GM19023 (cell line): Measurements from ENCODE around the gene IFI27L1.
A peak's percentile ranks its signal among the peaks of the same experiment; 100 is the strongest.

ENCODE experiments used
- ATAC-seq: cut with Tn5 transposase; IDR thresholded peaks from one replicate; pipeline ENCODE4 v1.9.1; 2021; ENCODE audit warnings: mild to moderate bottlenecking, moderate library complexity; ENCODE audit not compliant: unreplicated experiment

The IFI27L1 gene

DNA sequence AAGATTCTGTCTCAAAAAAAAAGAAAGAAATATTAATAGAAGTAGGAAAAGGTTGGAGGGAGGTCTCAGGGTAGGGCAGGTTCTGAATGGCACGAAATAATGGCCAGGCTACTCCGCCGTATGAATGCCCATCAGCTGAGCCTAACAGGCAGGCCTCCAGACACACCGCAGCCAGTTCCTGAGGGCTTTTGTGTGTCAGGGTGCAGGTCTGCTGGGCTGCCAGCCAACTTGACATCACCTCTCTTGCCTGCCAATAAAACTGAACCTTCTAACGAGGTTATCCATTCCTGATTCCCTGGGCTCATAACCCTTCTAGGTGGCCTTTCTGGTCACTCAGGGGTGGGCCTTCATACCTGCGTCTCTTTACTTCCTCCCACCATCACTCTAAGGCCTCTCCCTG lies 32.4 kb downstream of the IFI27L1 start:
- ATAC-seq = no peak

DNA sequence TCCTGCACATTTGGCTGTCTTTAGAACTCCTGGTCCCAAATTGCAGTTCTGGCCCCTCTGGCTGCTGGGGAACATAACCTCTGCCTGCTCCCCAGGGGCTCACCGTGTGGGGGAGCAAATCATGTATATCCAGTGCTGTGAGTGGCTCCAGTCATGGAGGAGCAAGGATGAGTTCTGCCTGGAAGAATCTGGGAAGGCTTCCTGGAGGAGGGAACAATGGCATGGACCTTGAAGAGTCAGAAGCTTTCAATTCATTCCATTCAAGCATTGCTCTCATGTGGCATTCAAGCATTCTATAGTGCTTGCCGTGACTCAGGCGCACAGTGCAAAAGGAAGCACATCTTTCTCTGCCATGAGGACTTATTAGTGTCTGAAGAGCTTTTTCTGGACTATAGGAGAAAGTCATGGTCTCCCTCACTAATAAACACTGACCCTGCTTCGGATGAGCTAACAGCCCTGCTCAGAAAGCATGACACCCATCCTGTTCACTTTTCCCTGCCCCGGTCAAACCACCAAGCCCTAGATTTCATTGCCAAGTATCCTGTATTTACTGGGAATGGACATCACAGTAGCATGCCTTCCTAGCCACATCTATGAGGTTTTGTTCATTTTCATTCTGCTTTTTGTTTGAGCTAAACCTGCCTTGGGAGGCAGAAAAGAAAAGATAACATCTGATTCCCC lies 32.9 kb downstream of the IFI27L1 start:
- ATAC-seq = no peak

DNA sequence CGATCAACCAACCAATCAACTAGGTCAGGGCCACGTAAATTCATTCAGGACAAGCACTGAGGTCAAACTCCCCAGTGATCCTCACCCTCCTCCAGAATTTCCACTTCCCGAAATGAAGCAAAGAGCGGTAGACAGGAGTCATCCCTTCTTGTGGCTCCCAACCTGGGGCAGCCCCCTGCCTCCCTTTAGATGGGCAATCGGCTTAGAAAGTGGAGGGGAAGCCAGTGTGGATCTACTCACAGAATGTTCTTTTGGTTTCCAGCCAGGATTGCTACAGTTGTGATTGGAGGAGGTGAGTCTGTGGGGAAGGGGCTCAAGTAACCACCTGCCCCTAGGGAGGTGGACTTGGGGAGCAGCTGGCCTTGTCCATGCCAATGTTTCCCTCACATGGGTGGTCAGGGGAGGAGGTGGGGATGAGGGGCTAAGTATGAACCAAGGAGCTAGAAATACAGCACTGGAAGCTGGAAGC lies 33.5 kb downstream of the IFI27L1 start:
- no peak for ATAC-seq

DNA sequence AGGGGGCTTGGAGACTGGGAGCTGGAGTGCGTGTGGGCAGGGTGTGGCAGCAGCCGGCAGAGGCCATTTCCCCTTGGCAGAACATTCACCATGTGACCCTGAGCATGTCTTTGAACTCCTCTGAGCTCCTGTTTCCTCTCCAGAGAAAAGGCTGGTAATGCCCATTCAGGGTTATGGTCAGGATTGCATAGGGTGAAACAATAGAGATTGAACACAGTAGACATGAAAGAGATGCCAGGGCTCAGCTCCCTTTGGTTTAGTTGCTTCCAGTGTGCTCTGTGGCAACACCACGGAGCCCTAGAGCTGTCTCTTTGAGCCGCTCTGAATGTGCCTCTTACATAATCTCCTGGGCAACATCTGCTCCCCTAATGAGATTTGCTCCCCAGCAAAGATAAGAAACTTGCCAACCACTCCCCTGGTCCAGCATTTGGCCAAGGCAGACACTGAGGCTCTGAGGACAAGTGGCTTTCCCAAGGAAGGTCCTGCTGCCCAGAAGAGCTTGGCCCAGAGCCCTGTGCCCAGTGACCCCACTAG lies 34.0 kb downstream of the IFI27L1 start:
- ATAC-seq = no peak

DNA sequence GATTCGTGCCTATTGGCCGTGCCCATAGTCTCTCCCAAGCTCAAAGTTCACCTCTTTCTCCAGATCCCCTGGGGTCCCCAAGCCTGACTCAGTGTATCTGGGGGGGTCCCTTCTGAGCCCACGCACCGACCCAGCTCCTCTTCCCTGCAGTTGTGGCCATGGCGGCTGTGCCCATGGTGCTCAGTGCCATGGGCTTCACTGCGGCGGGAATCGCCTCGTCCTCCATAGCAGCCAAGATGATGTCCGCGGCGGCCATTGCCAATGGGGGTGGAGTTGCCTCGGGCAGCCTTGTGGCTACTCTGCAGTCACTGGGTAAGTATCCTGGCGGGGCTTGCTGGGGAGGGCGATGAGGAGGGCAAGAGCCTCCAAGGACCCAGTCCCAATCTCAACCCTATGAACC lies 34.5 kb downstream of the IFI27L1 start:
- ATAC-seq = no peak

DNA sequence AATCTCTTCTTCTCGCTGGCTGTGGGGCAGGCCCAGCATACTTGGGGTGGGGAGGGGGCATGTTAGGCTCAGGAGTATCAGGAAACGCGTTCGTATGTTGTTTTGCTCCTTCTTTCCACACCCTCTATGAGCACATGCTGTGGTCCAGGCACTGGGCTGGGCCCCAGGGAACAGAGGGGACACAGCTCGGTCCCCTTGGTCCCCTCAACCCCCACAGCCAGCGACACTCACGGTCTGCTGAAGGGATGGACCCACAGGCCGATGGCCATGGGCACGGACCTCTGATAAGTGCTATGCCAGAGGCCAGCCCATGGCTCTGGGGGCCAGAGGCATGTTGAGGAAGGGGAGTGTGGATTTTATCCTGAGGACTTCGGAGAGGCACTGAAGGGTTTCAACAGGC lies 35.6 kb downstream of the IFI27L1 start:
- ATAC-seq = no peak

DNA sequence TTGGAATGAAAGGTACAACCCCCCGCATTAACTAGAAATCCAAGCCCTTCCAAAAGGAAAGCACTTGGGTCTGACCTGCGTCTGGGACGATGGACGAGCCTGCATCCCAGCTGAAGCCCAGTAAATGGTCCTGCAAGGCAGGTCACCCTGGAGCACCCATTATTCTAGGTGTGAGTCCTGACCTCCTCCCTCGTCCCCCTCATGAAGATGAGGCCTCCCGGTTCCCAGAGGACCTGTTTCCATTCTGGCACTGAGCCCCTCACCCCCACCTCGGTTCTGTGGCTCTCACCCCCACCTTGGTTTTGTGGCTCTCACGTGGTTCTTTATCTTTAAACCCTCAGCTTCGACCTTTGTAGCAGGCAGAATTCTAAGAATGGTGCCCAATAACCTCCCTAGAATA lies 36.7 kb downstream of the IFI27L1 start:
- no peak for ATAC-seq

DNA sequence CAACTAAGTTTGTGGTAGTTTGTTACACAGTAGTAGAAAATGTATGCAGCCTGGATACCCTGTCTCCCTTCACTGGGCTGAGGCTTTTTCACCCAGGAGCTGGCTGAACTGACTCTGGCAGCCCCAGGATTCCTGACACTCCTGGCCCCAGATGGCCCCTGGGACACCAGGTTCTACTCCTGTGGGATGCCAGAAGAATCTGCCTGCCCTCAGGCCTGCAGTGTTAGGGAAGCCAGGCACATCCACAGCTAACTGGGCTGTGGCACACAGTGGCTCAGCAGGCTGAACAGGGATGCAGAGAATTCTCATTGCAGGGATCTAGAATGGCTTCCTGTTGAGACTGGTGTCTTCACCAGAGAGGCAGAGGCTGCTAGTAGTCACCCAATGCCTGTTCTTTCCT lies 38.0 kb downstream of the IFI27L1 start:
- no peak for ATAC-seq

DNA sequence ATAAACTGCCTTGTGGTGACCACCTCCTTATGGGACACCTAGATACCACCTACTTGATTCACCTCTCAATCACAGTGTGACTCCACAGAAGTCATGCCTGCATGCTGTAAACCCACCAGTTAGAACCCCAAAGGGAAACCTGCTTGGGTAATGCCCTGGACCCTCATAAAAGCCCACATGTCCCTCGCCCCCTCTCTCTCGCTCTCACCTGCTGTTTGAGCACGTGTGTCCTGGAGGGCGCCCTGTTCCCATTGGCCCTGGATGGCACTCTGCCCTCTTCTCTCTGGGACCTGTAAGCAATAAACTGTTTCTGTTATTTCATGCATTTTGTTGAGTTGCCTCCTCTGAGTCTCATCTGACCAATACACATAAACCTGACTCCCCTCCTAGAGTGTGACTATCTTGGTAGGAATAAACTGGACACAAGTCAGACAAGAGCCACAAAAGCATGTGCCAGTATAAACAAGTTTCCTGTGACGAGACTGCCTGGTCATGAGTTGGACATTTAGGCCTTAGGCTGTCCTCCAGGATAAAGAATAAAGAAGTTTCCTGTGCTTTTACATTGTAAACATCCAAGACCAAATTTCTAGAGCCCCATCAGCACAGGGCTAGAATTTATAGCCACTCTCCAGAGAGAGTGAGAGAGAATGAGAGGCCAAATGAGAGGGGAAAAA lies 39.7 kb downstream of the IFI27L1 start:
- ATAC-seq = no peak

DNA sequence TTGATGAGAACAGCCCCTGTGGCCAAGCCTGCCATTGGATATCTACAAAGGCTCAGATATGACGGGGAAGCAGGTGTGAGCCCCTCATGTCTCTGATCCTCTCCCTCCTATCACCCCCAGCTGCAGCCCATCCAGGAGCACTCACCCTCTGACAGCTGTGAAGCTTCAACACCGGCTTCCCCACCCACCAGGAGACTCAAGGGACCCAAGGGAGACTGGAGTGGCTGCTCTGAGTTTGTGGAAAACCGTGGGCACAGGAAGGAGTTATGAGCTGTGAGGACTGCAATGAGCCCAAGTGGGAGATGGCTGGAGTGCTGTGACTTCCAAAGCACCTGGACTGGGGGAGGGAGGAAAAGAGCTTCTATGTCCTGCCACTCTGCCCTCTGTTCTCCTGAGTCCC lies 40.4 kb downstream of the IFI27L1 start:
- ATAC-seq = no peak

DNA sequence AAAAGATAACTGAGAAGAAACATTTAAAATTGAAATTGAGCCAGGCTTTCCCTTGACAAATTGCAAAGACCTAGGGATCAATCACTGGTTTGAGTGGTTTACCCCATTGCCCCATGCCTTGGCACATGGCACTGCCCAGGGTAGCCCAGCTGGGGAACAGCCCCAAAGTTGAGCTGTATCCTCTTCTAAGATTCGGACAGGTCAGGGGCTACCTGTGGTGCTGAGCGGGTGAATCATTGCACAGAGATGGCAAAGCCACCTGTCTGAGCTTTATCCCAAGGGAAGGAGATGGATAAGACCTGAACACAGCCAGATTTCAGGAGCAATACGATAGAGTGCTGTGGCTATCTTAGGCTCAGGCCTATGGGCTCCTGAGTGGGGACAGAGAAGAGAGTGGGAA lies 41.3 kb downstream of the IFI27L1 start:
- no peak for ATAC-seq

DNA sequence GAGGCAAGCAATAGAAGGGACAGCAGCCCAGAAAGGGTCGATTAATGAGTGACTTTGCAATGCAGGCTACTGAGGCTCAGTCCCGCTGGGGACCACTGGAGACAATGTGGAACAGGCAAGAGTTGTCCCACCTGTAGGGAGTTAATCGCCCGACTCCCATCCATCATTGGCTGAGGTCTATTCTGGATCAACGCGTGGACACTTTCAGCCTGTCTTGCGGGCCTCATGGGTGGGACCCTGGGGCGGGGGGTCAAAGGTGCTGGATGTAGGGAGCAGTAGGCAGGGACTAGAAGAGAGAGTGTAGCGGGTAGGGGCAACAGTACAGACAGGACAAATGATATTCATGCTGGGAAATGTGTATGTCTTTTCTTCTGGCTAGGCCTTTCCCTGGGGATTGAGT lies 42.2 kb downstream of the IFI27L1 start:
- no peak for ATAC-seq

DNA sequence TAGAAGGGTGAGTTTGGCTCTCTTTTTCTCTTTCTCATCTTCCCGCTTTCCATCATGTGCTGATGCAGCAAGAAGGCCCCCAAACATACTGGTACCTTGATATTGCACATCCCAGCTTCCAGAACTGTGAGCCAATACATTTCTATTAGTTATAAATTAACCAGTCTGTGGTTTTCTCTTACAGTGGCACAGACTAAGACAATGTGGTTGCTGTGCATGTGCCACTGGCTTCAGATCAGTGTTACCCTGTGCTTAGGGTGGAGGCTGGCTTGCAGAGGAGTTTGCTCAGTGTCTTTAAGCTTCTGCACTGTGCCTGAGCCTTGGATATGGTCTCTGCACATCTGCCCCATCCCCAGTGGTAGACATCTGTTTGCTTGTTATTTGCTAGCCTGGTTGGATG lies 42.8 kb downstream of the IFI27L1 start:
- ATAC-seq = no peak

DNA sequence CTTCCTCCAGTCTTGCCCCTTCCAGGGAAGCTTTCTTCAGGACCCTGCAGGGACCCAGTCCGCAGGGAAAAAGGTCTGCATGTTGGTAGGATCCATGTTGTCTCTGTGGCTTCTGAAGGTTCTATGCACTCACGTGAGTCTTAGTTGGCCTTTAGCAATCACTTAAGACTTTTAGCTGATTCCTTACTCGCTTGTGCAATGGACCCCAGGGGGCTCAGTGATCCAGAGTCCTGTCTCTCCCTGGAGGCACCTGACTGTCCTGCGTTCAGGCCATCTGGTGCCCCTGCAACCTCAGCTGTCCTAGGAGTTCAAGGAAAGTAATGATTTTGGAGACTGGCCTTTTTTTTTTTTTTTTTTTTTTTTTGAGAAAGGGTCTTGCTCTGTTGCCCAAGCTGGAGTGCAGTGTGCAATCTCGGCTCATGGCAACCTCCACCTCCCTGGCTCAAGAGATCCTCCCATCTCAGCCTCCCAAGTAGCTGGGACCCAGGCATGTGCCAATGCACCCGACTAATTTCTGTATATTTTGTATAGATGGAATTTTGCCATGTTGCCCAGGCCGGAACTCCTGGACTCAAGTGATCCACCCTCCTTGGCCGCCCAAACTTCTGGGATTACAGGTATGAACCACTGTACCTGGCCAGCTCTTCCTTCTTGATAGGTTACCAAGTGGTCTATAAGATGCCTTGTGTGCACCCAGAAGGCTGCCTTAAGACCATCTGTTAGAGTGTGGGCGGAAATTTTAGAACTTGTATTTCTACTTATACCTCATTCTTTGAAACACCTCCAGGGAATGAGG lies 43.7 kb downstream of the IFI27L1 start:
- no peak for ATAC-seq

DNA sequence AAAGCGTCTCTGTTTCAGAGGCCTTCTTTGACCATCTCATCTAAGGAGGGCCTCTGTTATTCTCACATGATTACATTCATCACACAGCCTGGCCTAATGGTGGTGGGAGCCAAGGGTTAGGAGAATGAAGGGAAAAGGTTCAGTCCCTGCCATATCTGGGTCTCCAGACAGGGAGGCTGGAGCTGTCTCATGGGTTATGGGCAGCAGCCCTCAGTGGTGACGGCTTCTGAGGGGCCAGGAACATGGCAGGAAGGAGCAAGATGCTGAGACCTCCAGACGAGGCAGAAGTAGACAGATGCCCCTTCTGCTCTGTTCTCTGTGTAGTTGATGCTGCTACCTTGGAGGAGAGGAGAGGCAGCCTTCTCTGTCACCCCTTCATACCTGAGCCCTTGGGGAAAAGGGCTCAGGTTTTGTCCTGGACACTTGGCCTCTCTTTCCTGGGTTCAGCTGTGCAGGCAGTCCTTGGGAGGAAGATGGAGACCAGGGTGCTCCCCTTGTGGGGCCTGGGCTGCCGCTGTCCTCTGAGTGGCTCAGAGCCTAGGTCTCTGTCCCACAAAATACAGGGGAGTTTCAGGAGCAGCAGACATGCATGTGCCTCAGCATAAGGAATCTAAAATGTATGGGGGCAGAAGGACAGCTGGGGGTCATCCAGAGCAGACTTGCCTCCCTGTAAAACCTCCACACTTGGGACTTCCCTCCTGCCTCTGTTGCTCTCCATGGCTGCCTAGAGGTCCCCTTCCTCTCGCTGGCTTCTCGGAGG lies 44.7 kb downstream of the IFI27L1 start:
- no peak for ATAC-seq

DNA sequence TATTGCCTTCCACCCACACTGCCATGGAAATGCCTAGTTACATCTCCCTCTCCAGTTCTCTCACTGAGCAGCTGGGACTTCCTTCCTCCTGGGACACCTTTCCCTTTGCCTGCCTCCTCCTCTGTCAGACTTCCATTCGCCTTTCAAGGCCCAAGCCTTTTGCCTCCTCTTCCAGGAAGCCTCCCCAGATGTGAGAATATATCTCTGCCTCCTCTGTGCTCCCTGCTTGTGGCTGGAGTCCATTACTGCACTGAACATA lies 45.2 kb downstream of the IFI27L1 start:
- ATAC-seq = no peak

DNA sequence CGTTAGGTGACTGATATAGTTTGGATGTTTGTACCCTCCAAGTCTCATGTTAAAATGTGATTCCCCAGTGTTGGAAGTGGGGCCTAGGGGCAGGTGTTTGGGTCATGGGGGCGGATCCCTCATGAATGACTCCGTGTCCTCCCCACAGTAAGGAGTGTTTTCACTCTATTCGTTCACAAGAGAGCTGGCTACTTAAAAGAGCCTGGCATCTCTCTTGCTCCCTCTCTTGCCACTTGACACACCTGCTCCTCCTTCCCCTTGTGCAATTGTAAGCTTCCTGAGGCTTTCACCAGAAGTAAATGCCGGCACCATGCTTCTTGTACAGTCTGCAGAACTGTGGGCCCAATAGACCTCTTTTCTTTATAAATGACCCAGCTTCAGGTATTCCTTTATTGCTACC lies 45.7 kb downstream of the IFI27L1 start:
- ATAC-seq = no peak

DNA sequence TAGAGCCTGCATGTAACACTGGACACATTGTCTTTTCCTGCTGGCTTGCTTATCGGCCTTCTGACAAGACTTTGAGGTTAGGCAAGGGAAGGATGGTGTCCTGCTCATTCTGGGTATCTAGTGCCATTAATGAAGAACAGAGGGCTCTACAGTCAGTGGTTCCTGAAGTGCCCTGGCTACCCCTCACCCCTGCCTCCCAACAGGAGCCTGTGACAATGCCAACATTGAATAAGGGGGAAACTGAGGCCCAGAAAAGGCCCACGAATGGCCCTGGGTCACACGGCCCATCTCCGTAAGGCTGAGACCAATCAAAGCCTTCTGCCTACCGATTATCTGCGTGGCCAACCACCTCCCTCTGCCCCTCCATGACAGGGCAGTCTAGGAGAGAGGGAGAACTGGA lies 46.2 kb downstream of the IFI27L1 start:
- no peak for ATAC-seq

DNA sequence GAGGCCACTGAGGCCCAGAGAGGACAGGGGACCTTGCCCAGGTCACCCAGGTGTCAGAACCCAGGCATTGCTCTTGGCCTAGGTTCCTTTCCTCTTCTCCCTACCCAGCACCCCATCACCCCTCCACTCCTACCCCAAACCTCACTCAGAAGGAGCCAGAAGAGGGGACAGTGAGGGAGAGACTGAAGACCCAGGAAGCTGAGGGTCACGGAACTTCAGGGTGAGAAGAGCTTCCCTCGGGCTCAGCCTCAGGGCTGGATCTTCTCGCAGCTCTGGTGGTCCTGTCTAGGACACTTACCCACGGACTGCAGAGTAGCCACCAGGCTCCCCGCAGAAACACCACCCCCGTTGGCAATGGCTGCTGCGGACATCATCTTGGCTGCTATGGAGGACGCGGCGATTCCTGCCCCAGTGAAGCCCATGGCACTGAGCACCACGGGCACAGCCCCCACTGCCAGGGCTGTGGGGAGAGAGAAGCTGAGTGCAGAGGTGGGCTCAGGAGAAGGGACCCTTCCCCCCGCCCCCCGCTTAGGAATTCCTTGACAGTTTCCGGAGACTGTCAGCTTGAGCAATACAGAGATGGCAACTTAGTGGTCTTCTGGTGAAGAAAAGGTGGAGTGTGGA lies 47.2 kb downstream of the IFI27L1 start:
- no peak for ATAC-seq

DNA sequence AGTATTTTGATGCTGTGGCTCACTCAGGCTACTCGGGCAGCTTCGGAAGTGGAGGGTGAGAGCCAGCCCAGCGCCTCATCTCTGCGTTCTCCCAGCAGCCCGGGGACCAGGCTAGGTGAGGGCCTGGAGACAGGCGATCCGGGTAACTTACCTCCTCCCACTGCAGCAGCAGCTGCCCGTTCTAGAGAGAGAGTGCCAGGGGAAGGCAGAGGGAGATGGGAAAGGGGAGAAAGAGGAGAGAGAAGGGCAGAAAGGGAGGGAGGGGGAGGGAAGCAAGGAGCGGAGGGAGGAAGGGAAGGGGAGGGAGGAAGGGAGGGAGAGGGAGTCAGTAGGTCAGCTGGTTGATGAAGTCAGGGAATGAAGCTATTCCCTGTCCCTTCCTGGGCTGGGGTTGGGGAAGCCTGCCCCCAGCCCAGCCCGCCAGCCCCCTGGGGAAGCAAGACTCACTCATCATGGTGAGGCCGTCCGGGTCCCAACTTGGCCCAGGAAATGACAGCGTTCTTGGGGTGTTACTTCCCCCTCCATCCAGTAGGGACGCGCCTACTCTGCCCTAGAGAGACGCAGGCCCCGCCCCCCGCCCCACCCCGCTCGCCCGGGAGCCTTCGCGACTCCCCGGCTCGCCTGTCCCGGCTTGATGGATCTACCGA lies 48.1 kb downstream of the IFI27L1 start, which contains the start of gene IFI27L2:
Gene IFI27L2 (minus strand): TSS at position 494 of the 647 bp plus-strand sequence. CDS start 40 bp downstream, at position 454.
- ATAC-seq = peak; percentile 93
